CD4-positive, alpha-beta T cell treated with Interleukin-15 for 4 hours (primary cell): ENCODE data around the gene FYN.
"Not testable (repeated sequence)": the region's sequence is repeated elsewhere in the genome, so short reads cannot be mapped to it uniquely, and the experiment has no call there.

Source experiments
- DNase-seq: peaks from one replicate; pipeline ENCODE4 v3.0.0-alpha.2; 2020; ENCODE audit warnings: low spot score

FYN gene

DNA sequence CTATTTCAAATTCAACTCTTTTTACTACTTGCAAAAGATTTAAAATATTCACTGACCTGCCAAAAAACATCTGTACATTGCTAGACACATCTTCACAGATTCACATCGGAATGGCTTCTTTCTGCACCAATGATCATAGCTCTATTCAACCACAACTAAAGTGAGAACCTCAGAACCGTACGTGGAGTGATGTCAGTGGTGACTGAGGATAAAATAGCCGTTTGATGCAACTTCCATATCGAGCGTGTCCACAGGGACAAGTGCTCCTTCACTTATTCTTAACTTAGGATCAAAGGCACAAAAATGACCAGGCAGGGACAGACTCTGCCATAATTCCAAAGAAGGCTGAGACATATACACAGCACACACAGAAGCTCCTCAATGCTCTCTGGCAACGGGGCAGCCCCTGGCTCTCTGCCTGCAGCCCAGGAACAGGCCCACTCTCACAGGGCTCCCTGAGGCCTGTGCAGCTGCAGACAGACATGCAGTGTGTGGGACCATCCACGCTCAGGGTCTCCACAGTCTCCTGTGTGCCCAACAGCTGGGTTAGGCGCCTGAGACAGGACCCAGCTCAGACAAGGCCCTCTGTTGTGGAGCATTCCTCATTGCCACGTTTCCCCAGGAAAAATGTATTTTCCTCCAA lies 22.8 kb downstream of the FYN start:
- no peak for DNase-seq

DNA sequence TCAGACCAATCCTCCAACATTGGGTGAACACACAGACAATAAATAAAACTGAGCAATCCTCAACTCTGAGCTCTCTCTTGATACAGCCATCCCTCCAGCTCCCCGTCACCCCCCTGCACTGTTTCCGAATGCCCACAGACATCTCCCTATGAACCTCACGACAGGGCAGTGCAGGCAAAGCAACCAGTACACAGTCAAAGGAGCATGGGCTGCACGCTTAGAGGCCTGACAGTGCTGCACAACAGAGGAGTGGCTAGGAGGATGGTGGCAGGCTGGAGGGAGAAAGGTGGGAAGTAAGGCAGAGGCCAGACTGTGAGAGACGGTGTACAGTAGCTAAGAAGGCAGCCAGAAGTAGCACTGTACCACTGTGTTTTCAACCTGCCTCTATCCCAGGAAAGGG lies 24.0 kb downstream of the FYN start:
- no peak for DNase-seq

GRCh38 chr6:111848262-111848812 lies 24.9 kb downstream of the FYN start:
- no peak for DNase-seq

DNA sequence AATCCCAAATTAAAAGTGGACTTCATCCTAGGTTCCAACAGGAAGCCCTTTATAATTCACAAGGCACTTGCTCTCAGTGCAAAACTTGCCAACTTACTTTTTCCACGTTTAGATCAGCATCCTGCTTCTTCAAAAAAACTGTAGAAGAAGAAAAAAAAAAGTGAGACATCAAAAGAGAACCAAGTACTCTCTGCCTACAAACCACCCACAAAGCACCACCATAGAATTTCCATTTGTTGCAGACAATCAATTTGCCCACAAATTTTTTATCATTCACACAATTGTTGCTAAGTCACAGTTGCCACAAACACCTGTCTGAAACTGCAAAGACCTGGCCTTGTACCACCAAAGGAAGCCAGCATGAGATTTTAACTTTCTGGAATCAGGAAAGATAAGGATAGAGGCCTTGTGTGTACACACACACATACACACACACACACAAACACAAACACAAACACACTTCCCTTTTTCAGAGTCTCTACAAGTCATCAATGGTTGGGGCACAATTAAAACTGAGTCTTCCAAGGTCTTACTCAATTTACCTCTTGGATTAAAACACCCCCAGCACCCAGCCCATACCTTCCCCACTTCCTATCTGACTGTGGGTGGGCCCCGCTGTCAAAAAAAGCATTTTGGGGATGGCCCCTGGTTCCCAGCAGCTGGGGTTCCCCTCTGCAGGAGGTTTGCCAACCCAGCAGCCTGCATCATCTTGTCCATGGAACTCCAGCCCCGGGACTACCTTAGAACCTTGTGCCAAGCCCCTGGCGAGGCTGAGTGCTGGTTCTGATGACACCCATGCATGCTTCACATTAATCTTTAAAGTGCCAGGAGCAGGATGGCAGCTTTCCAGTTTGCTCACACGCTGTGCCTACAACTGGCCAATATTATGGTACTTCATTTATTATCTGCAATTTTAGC lies 26.5 kb downstream of the FYN start:
- peak; percentile 71 for DNase-seq

GRCh38 chr6:111846066-111846465 lies 27.2 kb downstream of the FYN start:
- no peak for DNase-seq

GRCh38 chr6:111845441-111845871 lies 27.8 kb downstream of the FYN start:
- no peak for DNase-seq

DNA sequence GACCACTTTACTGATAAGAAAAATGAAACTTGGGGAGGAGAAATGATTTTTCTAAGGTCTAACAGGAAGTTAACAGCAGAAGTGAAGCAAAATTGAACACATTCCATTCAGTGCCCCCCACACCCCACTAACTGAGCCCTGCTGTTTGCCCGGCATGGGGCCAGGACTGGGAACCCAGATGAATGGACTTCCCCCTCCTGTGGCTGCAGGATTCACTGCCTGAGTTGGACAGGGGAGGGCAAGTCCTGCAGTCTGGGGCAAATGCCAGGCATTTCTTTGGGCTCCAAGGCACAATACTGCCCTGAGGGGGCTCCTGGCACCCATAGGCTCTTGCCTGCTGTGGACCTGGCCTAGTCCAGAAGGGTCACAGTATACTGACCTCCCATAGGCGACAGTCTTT lies 28.3 kb downstream of the FYN start:
- DNase-seq = no peak

GRCh38 chr6:111844376-111844775 lies 28.9 kb downstream of the FYN start:
- no peak for DNase-seq

DNA sequence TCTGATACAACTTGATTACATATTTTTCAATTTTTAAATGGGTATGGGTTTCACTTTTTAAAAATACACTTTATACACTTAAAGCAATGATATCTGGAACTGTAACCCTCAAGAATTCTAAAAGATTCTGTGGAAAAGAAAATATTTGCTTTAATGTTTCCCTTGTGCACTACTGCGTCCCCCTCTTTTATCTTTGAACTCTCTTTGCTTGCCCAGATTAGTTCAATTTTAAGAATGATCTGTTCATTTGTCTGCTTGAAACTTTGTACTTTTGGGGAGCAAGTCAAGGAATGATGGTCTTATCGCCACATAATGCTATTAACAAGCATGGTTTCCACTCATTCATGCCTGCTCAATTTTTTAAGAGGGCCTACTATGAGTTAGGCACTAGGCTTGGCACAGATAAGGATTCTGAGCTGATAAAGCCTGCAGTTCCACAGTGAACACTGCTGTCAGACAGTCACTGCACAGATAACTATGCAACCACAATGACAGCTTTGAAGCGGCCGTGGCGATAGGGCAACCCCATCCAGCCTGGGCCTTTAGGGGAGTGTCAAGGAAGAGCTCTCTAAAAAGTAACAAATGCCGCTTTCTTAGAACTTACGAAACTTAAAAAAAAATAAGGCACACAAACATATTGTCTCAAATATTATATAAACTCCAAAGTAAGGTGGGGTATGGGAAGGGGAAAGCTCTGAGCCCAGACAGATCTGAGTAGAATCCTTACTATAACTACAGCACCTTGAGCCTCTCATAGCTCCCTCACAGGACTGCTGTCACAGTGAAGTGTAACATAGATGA lies 29.7 kb downstream of the FYN start:
- DNase-seq = peak; percentile 81

DNA sequence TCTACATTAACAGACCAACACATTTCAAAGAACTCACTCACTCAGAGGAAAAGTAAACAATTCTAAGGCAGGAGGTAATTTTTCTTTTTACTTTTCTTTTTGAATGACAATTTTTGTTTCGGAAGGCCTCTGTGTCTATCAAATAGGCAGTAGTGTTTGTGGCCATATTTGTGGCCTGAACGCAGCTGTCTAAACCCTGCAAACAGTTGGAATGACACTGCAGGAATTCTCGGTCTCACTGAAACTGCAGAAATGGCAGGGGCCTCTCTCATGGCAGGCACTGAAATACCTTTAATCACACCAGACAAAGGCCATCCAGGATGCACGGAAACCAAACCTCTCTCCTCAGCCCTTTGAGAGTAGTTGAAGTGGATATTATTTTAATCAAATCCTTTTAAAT lies 30.4 kb downstream of the FYN start:
- no peak for DNase-seq

DNA sequence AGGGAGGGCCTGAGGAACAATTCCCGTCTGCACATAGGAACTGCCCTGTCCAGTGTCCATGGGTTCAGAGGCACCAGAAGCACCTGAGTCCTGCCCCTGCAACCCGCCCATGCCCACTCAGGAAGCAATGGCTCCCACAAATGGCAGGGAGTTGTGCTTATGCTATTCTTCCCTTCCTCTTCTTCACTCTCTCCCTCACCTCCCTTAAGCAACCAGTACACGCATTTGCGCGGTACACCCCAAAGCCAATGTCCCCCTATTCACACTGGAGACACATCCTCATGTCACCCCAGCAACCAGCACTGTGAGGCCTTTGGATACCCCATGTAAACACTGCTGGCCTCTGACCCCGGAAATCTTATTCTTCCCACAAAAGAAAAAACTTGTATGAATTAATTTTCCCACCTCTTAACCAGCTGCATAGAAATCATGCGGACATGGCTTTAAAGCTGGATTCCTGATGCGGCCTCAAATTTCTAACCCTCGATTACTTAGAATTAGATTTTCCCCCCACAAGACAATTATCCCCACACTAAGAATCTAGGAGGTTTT lies 30.9 kb downstream of the FYN start:
- no peak for DNase-seq

DNA sequence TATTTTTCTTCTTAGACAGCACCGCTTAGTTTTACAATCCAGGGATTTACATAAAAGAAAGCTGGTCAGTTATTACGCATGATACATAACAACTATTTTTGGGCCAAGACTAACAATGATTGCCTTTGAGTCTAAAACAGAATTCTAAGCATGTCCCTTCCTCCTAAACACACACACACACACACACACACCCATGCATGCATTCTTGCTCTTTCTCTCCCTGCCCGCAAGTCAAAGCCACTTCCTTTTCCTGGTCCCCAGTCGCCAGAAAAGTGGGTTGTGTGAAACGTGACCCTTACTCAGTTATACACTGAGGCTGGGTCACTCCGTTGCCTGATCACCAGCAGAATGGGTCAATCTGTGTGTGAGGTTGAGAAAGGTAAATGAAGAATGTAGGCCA lies 31.4 kb downstream of the FYN start:
- DNase-seq = peak; percentile 60

DNA sequence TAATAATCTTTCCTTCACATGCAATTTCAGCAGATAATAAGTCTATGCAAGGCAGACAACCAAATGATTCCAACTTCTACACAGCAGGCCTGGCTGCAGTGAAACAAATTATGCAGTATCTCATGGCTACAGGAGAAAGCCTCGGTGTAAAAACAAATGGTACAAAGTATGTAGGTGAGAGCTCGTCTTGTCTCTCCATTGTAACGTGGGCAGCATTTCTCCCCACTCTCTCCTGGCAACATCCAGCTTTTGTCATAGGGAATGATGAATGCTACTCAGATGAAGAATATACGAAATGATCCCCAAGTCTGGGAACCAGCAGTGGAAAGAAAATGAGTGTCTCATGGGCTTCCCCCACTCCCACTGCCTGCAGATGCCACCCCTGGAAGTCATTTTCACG lies 32.4 kb downstream of the FYN start:
- no peak for DNase-seq

DNA sequence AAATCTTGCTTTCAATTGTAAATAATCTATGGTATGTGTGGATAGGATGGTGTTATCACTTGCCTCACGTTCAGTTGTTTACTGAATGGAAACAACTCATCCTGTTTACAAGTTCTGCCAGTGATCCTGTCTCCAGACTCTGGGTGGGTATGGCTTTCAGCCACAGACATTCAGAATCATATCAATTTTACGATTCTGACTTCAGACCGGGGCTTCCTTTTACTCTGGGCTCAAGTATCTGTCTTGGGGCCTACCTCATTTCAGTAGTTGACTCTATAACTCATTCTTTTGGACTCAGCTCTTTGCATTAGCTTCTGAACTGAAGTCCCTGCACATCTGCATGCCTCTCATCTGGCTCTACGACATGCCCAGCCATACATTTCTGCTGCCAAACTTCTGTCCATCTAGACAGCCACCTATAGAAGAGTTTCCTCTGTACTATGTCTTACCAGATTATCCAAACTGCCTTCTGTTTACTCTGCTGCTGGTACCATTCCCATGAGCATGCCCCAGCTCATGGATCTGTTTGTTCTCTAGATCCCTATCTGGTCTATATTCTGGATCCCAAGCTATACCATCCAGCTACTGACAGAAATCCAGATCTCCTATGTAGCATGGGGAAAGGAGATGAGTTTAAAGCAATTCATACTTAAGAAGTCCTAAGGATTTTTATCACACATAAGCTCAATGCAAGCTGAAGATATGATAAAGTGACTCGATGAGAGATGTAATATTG lies 34.3 kb downstream of the FYN start:
- DNase-seq = no peak

GRCh38 chr6:111837641-111838500 lies 35.4 kb downstream of the FYN start:
- DNase-seq = peak; percentile 63

DNA sequence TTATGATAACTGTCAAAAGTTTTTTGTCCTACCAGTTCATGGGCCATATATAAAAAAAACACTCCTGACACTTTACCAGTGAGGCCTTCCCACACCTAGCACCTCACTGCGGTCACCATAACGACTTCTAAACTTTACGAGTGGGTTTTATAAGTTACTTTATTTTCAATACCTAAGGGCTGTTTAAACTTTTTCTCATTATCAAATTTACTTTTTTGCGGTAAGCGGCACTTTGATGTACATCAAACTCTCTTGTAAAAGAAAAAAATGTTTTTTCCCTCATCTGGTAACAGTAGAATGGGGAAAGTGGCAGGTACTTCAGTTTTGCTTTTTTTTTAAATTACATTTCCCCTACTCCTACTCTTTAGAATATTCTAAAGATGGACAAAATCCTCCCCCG lies 36.2 kb downstream of the FYN start:
- peak; percentile 51 for DNase-seq

- no peak for DNase-seq
Observed at GRCh38 chr6:111835807-111836206, 37.4 kb downstream of the FYN start.

DNA sequence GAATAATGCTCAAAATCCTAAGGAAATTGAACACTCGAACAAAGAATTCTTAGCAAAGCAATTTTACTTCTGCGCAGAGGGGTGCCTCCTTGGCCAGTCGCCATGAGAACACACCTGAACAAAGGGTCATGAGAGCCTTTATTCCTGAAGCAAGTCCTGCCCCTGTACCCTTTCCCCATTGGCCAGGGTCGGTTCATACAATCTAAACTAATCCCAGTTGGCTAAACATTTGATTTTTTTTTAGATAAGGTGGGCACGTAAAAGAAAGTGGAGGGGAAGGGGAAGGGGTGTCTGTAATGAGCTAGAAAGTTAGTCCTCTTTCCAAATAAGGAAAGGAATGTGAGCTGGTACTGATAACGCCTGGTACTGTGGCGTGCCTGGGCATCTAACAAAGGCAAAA lies 37.9 kb downstream of the FYN start:
- DNase-seq = not testable (repeated sequence)

- no peak for DNase-seq
Observed at GRCh38 chr6:111834356-111834755, 38.9 kb downstream of the FYN start.

GRCh38 chr6:111832833-111833418 lies 40.3 kb downstream of the FYN start:
- no peak for DNase-seq
